HG03565 (cell line): Measurements from ENCODE around the gene SH3RF1.
A peak's percentile ranks its signal among the peaks of the same experiment; 100 is the strongest.
"Not testable (repeated sequence)": the region's sequence is repeated elsewhere in the genome, so short reads cannot be mapped to it uniquely, and the experiment has no call there.

Experiments
- ATAC-seq: cut with Tn5 transposase; IDR thresholded peaks from one replicate; pipeline ENCODE4 v1.9.1; 2021; ENCODE audit warnings: mild to moderate bottlenecking, moderate library complexity; ENCODE audit not compliant: unreplicated experiment

SH3RF1 gene

GRCh38 chr4:169229571-169230028 is 41.2 kb downstream of the SH3RF1 start:
- no peak for ATAC-seq

GRCh38 chr4:169228076-169228475 is 42.7 kb downstream of the SH3RF1 start:
- ATAC-seq: no peak

GRCh38 chr4:169226565-169226964 is 44.2 kb downstream of the SH3RF1 start:
- ATAC-seq: no peak

- peak; percentile 39 for ATAC-seq
Measured at GRCh38 chr4:169225812-169226211, 44.9 kb downstream of the SH3RF1 start.

- ATAC-seq: peak; percentile 66
Measured at GRCh38 chr4:169225058-169225751, 45.6 kb downstream of the SH3RF1 start.

- no peak for ATAC-seq
Measured at GRCh38 chr4:169222761-169223160, 48.0 kb downstream of the SH3RF1 start.

- ATAC-seq: no peak
Measured at GRCh38 chr4:169221662-169222061, 49.1 kb downstream of the SH3RF1 start.

- no peak for ATAC-seq
Measured at GRCh38 chr4:169220854-169221411, 49.8 kb downstream of the SH3RF1 start.

GRCh38 chr4:169220447-169220846 is 50.3 kb downstream of the SH3RF1 start:
- ATAC-seq: no peak

- ATAC-seq: no peak
Measured at GRCh38 chr4:169219440-169219839, 51.3 kb downstream of the SH3RF1 start.

GRCh38 chr4:169215656-169216055 is 55.1 kb downstream of the SH3RF1 start:
- ATAC-seq: peak; percentile 38

- ATAC-seq: no peak
Measured at GRCh38 chr4:169212981-169213380, 57.8 kb downstream of the SH3RF1 start.

GRCh38 chr4:169210504-169211118 is 60.1 kb downstream of the SH3RF1 start:
- ATAC-seq: peak; percentile 90

- no peak for ATAC-seq
Measured at GRCh38 chr4:169209388-169209883, 61.3 kb downstream of the SH3RF1 start.

- no peak for ATAC-seq
Measured at GRCh38 chr4:169208516-169208915, 62.2 kb downstream of the SH3RF1 start.

- ATAC-seq: no peak
Measured at GRCh38 chr4:169208090-169208455, 62.7 kb downstream of the SH3RF1 start.

GRCh38 chr4:169207436-169208089 is 63.2 kb downstream of the SH3RF1 start:
- no peak for ATAC-seq

GRCh38 chr4:169205744-169206080 is 65.0 kb downstream of the SH3RF1 start:
- no peak for ATAC-seq

GRCh38 chr4:169205075-169205743 is 65.5 kb downstream of the SH3RF1 start:
- ATAC-seq: no peak

- ATAC-seq: no peak
Measured at GRCh38 chr4:169203891-169204290, 66.9 kb downstream of the SH3RF1 start.

- ATAC-seq: not testable (repeated sequence)
Measured at GRCh38 chr4:169203278-169203677, 67.5 kb downstream of the SH3RF1 start.
